HG03039 (cell line): ENCODE data around the gene BTK.

Experiments
- ATAC-seq: cut with Tn5 transposase; IDR thresholded peaks from one replicate; pipeline ENCODE4 v1.9.1; 2021; ENCODE audit warnings: mild to moderate bottlenecking, moderate library complexity; ENCODE audit not compliant: unreplicated experiment

Gene BTK

GRCh38 chrX:101394372-101394771 is 8.4 kb upstream of the BTK start:
- ATAC-seq = no peak

DNA sequence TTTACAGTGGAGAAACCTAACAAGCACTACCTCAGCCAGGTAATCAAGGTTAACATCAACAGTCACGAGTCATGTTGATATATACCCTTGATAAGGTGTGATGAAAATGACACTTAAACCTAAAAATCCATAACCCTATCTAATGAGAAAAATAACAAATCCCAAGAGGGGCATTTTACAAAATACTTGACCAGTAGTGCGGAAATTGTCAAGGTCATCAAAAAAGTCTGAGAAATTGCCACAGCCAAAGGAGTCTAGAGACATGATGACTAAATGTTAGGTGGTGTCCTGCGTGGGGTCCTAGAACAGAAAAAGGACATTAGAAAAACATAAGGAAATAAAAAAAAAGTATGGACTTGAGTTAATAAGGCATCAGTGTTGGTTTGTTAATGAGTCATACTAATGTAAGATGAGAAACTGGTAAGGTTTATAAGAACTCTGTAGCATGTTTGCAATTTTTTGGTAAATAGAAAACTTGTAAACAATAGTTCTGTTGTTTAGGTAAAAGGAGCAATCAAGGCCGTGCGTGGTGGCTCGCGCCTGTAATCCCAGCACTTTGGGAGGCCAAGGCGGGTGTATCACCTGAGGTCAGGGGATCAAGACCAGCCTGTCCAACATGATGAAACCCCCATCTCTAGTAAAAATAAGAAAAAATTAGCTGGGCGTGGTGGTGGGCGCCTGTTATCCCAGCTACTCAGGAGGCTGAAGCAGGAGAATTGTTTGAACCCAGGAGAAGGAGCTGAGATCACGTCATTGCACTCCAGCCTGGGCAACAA is 7.7 kb upstream of the BTK start:
- no peak for ATAC-seq

DNA sequence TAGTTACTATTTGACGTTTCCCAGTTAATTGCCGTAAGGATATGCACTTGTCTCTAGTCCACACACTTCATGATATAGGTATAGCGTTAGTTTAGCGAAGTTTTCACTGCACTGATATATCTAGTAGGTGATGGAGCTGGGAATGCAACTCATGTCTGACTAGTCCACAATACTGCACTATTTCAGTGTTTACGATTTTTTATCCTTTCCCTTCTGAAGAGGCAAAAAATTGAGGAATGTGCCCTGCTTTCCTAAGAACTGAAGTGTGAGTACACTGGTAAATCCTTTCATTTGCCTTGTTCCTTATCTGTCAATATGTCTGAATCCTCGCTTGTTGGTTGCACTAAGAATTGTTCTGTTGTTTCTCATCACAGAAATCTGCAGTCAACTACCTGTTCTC is 5.8 kb upstream of the BTK start:
- no peak for ATAC-seq

DNA sequence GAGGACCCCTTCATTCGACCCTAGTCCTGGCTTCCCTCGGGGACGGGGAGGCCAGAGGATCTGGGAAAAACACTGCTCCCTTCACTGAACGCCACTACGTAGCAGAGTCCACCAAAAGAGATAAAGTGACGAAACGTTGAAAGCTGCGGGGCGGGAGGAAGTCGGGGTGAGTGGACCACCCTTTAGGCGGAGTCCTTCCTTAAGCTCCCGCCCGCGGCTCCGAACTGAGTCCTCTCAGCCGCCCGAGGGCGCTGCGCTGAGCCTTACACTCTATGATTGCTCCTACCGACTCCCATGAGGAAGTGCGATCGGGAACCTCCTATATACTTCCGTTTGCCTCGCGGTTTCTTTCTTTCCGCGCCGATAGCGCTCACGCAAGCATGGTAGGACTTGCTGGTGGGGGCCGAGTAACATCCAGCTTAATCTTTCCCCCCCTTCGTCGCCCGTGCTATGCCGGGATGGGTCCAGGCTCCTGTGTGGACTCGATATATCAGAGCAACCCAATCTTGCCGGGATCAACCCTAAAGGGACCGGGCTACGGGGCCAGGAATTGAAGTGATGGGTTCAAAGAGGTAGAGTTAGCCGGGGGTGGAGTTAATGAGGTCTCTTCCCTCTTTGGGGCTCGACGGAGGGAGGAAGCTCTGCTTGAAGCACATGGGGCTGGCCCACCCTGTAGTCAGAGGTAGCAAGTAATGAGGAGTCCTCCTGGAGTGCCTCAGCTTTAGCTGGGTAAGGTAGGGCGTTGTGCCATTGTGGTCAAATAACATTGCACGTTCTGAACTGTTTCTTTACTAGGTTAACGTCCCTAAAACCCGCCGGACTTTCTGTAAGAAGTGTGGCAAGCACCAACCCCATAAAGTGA is 4.9 kb upstream of the BTK start, which contains the start of gene RPL36A:
TSS of gene RPL36A (plus strand) at position 348 of the 862 bp plus-strand sequence. CDS start at position 381, 33 bp downstream.
- peak; percentile 78 for ATAC-seq

DNA sequence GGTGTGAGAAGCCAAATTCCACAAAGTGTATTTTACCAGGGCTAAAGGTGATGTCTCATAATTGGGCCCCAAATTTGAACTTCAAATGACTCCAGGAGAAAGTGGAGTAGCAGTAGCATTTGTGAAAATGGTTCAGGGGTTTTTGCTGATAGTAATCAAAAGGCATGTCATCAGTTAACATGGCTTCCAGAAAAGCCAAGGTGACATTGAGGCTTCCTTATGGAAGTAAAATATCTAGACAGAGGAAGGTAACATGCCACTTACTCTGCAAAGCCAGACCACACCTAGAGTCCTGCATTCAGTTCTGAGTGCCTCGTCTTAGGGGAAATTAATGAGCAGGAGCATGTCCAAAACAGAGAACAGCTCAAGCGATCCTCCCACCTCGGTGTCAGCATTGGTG is 2.6 kb upstream of the BTK start:
- ATAC-seq = no peak

DNA sequence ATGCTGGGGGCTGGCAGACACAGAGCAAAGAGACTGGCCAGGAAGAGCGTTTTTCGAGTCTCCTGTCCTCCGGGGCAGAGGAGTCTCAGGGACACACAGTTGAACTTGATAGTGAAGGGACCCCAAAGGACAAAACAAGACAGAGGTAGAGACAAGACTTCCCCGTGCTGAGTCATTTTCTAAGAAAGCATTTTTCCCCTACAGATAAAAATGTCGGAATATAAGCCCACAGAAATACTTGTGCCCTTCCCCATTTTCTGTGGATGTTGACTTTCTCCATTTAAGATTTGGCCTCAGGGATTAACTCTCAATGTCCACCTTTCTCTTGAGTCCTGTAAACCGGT is 523 bp upstream of the BTK start:
- no peak for ATAC-seq

DNA sequence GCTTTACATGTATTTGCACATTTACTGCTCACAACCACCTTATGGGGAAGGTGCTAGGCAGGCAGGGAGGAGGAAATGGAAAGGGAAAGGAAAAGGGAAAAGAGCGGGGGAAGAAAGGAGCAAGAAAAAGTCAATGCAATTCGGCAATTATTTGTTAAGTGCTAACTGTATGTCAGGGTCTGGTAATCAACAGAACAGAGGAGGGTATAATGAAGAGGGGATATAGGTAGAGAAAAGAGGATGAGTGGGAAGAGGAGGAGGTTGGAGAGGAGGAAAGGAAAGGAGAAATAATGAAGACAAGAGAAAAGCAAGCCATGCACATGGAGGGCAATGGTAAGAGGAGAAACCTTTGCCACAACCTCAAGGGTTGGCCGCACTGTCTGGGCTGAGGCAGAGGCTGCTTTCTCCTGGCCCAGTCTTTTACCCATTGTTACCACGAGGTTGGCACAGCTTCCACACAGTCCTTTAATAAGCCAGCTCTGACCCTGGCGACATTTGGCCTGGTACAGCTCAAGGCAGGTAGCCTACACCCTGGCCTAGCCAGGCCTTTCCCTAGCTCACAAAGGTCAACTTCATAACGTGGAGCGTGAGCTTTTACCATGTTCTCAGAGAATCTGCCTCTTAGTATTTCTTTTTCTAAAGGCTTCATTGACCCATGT is 836 bp downstream of the BTK start:
- no peak for ATAC-seq

- peak; percentile 67 for ATAC-seq
Measured at GRCh38 chrX:101383679-101384205, 2.2 kb downstream of the BTK start.

- no peak for ATAC-seq
Measured at GRCh38 chrX:101377547-101377946, 8.4 kb downstream of the BTK start.

DNA sequence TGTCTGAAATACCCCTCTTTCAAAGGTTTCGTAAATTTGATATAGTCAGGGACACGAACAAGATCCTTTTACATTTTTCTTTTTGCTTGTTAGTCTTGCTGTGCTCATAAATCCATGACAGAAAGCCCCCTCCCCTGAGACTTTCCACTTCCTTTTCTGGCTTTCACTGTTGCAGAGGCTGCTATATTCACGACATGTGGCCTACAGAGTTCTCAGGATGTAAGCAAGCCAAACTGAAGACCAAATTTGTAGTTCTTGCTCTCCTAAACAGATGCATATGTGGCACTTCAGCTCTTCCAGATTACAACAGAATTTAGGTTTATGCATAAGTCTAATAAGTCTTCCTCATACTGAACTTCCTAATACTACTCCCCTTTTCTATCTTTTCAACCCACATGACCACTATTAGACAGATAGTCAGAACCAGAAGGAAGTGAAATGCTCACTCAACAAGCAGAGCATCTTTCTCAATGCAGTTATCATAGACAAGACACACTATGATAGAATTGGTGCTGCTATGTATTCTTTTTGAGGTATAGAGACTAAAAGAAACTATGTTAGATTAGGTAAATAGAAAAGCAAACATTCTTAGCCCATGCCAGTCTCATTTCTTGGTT is 15.0 kb downstream of the BTK start:
- peak; percentile 46 for ATAC-seq

- ATAC-seq = no peak
Measured at GRCh38 chrX:101369687-101370086, 16.3 kb downstream of the BTK start.

DNA sequence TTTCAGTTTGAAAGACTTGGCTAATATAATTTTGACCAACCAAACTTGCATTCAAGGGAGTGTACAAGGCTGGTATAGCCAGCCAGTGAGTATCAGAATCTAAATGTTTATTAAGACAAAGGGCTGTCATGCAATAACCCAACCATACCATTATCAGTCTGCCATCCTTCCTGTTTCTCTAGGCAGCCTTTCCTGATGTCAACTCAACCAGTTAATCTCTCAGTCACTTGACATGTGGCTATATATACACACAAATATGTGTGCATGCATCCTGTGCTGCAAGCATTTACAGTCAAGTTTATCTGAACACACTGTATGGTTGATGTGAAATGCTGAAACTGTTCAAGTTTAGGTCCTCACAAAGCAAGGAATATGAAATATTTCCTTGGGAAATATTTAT is 17.2 kb downstream of the BTK start:
- ATAC-seq = no peak

- no peak for ATAC-seq
Measured at GRCh38 chrX:101365301-101365795, 20.6 kb downstream of the BTK start.

- no peak for ATAC-seq
Measured at GRCh38 chrX:101362757-101363156, 23.2 kb downstream of the BTK start.

DNA sequence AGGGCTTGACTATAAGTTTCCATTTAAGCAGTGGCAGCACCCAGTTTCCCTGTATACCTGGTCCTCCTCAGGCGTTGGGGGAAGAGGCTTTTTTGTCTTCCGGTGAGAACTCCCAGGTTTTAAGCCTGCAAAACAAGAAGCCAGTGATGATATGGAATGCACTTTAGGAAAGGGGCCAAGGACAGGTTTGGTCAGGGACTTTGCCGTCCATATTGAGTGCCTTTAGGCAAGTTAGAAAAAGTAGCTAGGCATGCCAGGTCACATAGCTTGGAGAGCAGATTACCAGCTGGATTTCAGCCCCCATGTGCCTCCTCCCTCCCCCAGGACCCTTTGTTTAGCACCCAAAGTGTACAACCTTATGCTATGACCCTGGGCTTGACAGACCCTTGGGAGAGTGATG is 23.9 kb downstream of the BTK start:
- ATAC-seq = no peak

DNA sequence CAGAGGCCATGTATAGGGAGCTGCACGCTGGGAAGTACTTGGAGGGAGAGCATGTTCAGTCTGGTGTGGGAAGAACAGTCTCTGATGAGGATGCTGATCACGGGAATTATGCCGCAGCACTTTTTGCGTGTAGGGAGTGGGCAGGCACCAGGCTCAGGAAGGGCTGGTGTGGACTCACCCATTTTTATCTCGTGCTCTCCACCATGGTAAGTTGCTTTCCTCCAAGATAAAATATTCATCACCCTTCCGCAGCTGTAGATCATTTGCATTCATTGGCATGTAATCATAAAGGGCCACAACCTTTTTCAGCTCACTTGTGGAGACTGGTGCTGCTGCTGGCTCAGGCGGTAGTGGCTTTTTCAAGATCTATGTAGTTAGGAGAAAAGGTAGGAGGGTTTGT is 25.6 kb downstream of the BTK start:
- ATAC-seq = no peak

DNA sequence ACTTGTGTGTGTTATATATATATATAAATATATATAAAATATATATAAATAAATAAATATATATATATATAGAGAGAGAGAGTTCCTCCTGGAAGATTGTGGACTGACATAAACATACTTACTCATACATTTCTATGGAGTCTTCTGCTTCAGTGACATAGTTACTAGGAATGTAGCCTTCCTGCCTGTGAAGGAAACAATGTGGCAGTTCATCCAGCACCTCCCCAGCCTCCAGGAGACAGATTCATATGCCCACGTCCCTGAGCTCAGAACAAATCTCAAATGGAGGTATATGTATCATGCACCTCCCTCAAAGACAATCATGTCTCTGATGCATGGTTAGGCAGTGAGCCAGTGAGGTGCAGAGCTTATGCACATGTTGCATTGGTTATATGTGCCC is 26.0 kb downstream of the BTK start:
- no peak for ATAC-seq

DNA sequence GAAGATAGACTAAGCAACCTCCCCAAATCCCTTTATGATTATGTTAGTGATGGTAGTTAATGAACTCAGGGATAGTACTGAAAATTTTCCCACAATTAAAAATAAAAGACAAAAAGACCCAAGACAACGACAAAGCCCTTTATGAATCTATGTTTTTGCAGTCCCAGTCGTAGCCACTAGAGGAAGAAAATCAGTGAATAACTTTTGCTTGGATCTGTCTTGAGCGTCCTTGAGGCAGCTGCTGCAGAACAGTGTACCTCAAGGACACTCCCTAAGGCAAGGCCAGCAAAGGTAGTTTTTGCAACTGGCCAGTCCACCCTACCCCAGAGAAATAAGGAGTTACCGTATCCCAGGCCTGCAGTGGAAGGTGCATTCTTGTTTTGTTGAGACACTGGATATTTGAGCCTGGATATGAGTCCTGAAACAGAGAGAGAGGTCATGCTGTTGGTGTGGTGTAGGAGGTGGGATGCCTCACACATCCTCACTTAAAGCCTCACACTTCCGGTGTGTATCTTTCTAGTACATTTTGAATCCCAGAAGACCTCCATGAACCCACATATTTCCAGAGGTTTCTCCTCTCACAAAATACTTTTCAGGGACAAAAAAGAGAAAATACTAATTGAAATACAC is 28.7 kb downstream of the BTK start:
- ATAC-seq = no peak

- no peak for ATAC-seq
Measured at GRCh38 chrX:101349193-101349562, 36.8 kb downstream of the BTK start.

DNA sequence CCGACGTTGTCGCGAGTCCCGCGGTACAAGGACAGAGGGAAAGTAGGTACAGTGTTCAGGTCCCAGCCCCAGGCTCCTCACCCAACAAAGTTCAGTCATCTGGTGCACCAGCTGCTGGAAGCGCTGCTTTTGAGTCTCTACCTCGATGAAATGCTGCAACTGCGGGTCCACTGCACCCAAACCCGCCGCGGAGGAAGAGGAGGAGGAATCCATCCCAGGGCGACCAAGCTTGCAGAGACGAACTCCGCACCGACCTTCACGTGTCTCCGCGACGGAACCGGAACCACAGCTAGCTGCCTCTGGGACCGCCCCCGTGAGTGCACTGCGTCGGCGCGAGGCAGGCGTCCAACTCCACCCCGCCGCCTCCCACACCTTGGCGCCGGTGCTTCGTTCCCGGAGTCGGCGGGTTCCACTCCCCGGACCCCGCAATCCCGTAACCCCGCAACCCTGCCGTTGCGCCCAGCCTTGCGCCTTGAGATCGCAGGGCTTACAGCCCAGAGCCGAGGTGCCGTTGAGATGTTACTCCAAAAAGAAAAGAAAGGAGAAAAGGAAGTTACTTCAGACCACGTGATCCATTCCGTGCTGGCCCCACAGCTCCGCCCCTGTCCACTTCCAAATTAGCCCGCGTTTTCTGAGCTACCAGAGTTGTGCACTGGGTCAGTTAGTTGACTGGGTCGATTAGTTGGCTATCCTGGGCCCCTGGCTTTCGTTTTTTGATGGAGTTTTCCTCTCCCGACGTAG is 37.4 kb downstream of the BTK start, which contains the start of gene TIMM8A:
TSS of gene TIMM8A (minus strand) at position 291 of the 741 bp plus-strand sequence. CDS start at position 213, 78 bp downstream.
- peak; percentile 95 for ATAC-seq
